ENCODE measurements around the gene AP5Z1. TPM values are rescaled to one million over a fixed set of nuclear protein-coding genes. Genes with fewer than 3 reads are reported as not detected.

Gene AP5Z1
- total RNA-seq, 1 donor from 2014 or later: 13.4 TPM

- intact Hi-C loops (cut with micrococcal nuclease): no loop called here
- no peak for DNase-seq
- peaks cover 13% of the 10 kb centered on the region for H3K4me1 ChIP-seq
- H3K4me3 ChIP-seq: no peak overlapping the region
- no peak for TF ChIP-seq CTCF (IDR thresholded peaks at IDR 0.05; ENCODE audit: borderline replicate concordance)
- H3K27ac ChIP-seq (replicated peaks): no peak overlapping the region
- no peaks in the 10 kb centered on the region for H3K27me3 ChIP-seq (ENCODE audit: low read depth)
- H3K9me3 ChIP-seq (replicated peaks): no peaks in the 10 kb centered on the region
- peaks cover 24% of the 10 kb centered on the region for H3K36me3 ChIP-seq
Observed at GRCh38 chr7:4836206-4836661, 60.8 kb downstream of the AP5Z1 start.

- peaks cover 13% of the 10 kb centered on the region for H3K4me1 ChIP-seq
- peak overlapping the region; percentile 55 for H3K27ac ChIP-seq (replicated peaks)
- no peaks in the 10 kb centered on the region for H3K27me3 ChIP-seq (ENCODE audit: low read depth)
- intact Hi-C loops (cut with micrococcal nuclease): no loop called here
- no peak overlapping the region for H3K4me3 ChIP-seq
- no peak for DNase-seq
- no peaks in the 10 kb centered on the region for H3K9me3 ChIP-seq (replicated peaks)
- peaks cover 24% of the 10 kb centered on the region for H3K36me3 ChIP-seq
- no peak for TF ChIP-seq CTCF (IDR thresholded peaks at IDR 0.05; ENCODE audit: borderline replicate concordance)
Observed at GRCh38 chr7:4837041-4837802, 61.8 kb downstream of the AP5Z1 start.

GRCh38 chr7:4837803-4838625, 62.6 kb downstream of the AP5Z1 start:
- no peak for TF ChIP-seq CTCF (IDR thresholded peaks at IDR 0.05; ENCODE audit: borderline replicate concordance)
- DNase-seq: no peak
- Histone ChIP-seq H3K9me3 (replicated peaks) (no peaks in the 10 kb centered on the region), H3K4me3 (no peak overlapping the region), H3K27me3 (ENCODE audit: low read depth) (no peaks in the 10 kb centered on the region), H3K4me1 (peaks cover 14% of the 10 kb centered on the region), H3K27ac (replicated peaks) (peak overlapping the region; percentile 55), H3K36me3 (peaks cover 24% of the 10 kb centered on the region)
- intact Hi-C loops (cut with micrococcal nuclease): no loop called here

GRCh38 chr7:4838626-4839334, 63.4 kb downstream of the AP5Z1 start:
- TF ChIP-seq CTCF (IDR thresholded peaks at IDR 0.05; ENCODE audit: borderline replicate concordance): no peak
- no peaks in the 10 kb centered on the region for H3K9me3 ChIP-seq (replicated peaks)
- H3K4me1 ChIP-seq: peaks cover 19% of the 10 kb centered on the region
- peaks cover 23% of the 10 kb centered on the region for H3K36me3 ChIP-seq
- no peaks in the 10 kb centered on the region for H3K27me3 ChIP-seq (ENCODE audit: low read depth)
- no peak overlapping the region for H3K4me3 ChIP-seq
- intact Hi-C loops (cut with micrococcal nuclease): no loop called here
- no peak for DNase-seq
- peak overlapping the region; percentile 55 for H3K27ac ChIP-seq (replicated peaks)

- Histone ChIP-seq H3K27me3 (ENCODE audit: low read depth) (peaks cover 1% of the 10 kb centered on the region), H3K9me3 (replicated peaks) (no peaks in the 10 kb centered on the region), H3K27ac (replicated peaks) (no peak overlapping the region), H3K4me3 (no peak overlapping the region), H3K4me1 (peaks cover 19% of the 10 kb centered on the region), H3K36me3 (peaks cover 11% of the 10 kb centered on the region)
- DNase-seq: no peak
- intact Hi-C loops (cut with micrococcal nuclease): no loop called here
- no peak for TF ChIP-seq CTCF (IDR thresholded peaks at IDR 0.05; ENCODE audit: borderline replicate concordance)
Observed at GRCh38 chr7:4840079-4840501, 64.7 kb downstream of the AP5Z1 start.

All from left ventricle myocardium inferior (tissue), 1 donor.